Adrenal gland (tissue), 12 donors: ENCODE results near the gene GMPR2. TPM values are rescaled to one million over a fixed set of nuclear protein-coding genes. Genes with fewer than 3 reads are reported as not detected.

Experiments used
- DNase-seq, 7 donors: peaks; one replicate each; pipeline ENCODE4 v3.0.0-alpha.2; 2019 to 2020
- H3K27ac ChIP-seq, 5 donors: fragments of 200-600 bp; sonication (generic) in 4 of 5; 1 replicate in 3 of 5; 2 replicates in 2 of 5; pipeline versions ENCODE4 v1.5.1 to v1.8.0; 2016 to 2020; ENCODE audit warnings: mild to moderate bottlenecking in 1 of 5
- H3K27me3 ChIP-seq: fragments of 200-600 bp; 2 replicates; pipeline ENCODE4 v1.8.0; 2021
- H3K36me3 ChIP-seq, 2 donors: fragments of 200-600 bp; replicated peaks in 1 of 2; 1 replicate in 1 of 2; 2 replicates in 1 of 2; pipeline versions ENCODE4 v1.5.1 to v1.8.0; 2018 to 2022
- H3K4me1 ChIP-seq, 2 donors: fragments of 200-600 bp; replicated peaks in 1 of 2; 1 replicate in 1 of 2; 2 replicates in 1 of 2; pipeline versions ENCODE4 v1.5.1 to v1.8.0; 2018 to 2021
- H3K4me3 ChIP-seq, 4 donors: fragments of 200-600 bp; sonication (generic) in 3 of 4; one replicate each; pipeline ENCODE4 v1.5.1; 2016 to 2018
- H3K9me3 ChIP-seq, 3 donors: fragments of 200-600 bp; sonication (generic) in 1 of 3; replicated peaks in 1 of 3; 1 replicate in 2 of 3; 2 replicates in 1 of 3; pipeline versions ENCODE4 v1.5.1 to v1.8.0; 2016 to 2021
- CTCF ChIP-seq, 6 experiments: fragments of 450-650 bp in 4 of 6; fragments of 200-600 bp in 2 of 6; sonication (generic) in 1 of 6; IDR thresholded peaks; 1 replicate in 5 of 6; 2 replicates in 1 of 6; pipeline versions ENCODE4 v1.5.1 to v1.8.0; 2016 to 2021; ENCODE audit warnings: antibody characterized with exemption in 6 of 6, mild to moderate bottlenecking in 2 of 6, moderate library complexity in 1 of 6
- POLR2A ChIP-seq, 2 donors: fragments of 450-650 bp; IDR thresholded peaks; one replicate each; pipeline ENCODE4 v1.6.1; 2017; ENCODE audit warnings: antibody characterized with exemption in 2 of 2, mild to moderate bottlenecking in 2 of 2, moderate library complexity in 1 of 2
- WGBS, 4 donors: extraction: QIAGEN DNeasy Blood & Tissue Kit in 2 of 4; methylation state at CpG; one replicate each; pipeline versions ENCODE4 v1.1.5 to v1.1.7; 2013 to 2017; 5-methylcytosine and 5-hydroxymethylcytosine counted together
- intact Hi-C, 2 donors: fragments of 100-400 bp; cut with DNase I; formaldehyde crosslinking; loops; one replicate each; pipeline versions ENCODE4 v1.14.1 to v1.15.0; 2022 to 2023
- polyA plus RNA-seq, 3 donors: library from polyadenylated mRNA; stranded (reverse); fragments of 200-250 nt in 2 of 3; fragments of 350-450 nt in 1 of 3; fragmentation: Illumina TruSeq in 1 of 3; extraction: RNeasy Lipid Tissue Mini Kit (QIAGEN cat#74804) in 1 of 3; gene quantifications; one replicate each; pipeline ENCODE4 v1.2.3, GENCODE V29; 2013 to 2014
- total RNA-seq, 9 donors: library from RNA; depleted of rRNA in 4 of 9; stranded (reverse); fragments of >200 nt in 4 of 9; fragments of 120-200 nt in 1 of 9; fragmentation: NEBNext Ultra II Directional in 1 of 9; extraction: Animal tissue kit (Norgen Biotek cat#: 25700) in 1 of 9; gene quantifications; one replicate each; pipeline versions ENCODE4 v1.1.0 to v1.2.4, GENCODE V29; 2013 to 2023
- donor health status: healthy with polysubstance abuse.
- donor health status: Bipolar disorder and iron deficiency.
- donor health status: DM: yes; HTN: yes; CAD: no.
- donor health status: DM: no; HTN: no; CAD: no.
- donor health status: DM: no; HTN: no; CAD: no.
- donor health status: DM: yes; HTN: yes; CAD: no.

The GMPR2 gene
- total and polyA plus RNA-seq, 12 donors, result 70.6 to 188 (median 124) TPM

- Histone ChIP-seq H3K9me3 (no peaks in the 10 kb centered on the region), H3K36me3 (peaks cover 0 to 64% of the 10 kb centered on the region in 2 donors), H3K27me3 (no peaks in the 10 kb centered on the region), H3K4me3 (no peak overlapping the region), H3K27ac (peak overlapping the region in 2 of 5 donors; percentile 20 to 40), H3K4me1 (peaks cover 39 to 67% of the 10 kb centered on the region in 2 donors)
- TF ChIP-seq POLR2A (IDR thresholded peaks at IDR 0.05) (no peak), CTCF (IDR thresholded peaks at IDR 0.05) (no peak)
- intact Hi-C loops, result loop anchor here in 1 of 2 donors (5.0 kb wide), 1 partner anchor 204 kb away; the partner anchor contains the start of gene SDR39U1
- WGBS, 4 donors, result 79 to 84% (median 82%) methylated on average over 5 of the region's 5 CpGs
- DNase-seq, result peak in 3 of 7 donors; percentile 31 to 59 (median 43)
These were observed 5.4 kb downstream of the GMPR2 start for GRCh38 chr14:24238123-24238522.

DNA sequence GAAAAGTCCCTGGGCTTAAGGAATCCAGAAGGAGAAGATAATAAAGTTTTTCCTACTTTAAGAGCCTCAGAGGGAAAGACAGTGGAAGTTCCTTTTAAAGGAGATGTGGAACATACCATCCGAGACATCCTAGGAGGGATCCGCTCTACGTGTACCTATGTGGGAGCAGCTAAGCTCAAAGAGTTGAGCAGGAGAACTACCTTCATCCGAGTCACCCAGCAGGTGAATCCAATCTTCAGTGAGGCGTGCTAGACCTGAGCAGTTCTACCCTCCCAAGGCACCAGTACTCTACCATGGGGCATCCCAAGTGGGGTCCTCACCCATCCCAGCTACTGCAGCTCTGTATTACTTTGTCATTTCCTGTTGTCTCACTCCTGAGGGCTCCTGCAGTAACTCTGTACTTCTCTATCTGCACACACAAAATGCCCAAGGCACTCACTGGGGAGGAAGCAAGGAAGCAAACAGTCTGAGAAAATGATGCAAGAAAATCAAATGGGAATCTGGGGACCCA, 5.9 kb downstream of the GMPR2 start:
- Histone ChIP-seq H3K9me3 (no peaks in the 10 kb centered on the region), H3K36me3 (peaks cover 0 to 64% of the 10 kb centered on the region in 2 donors), H3K4me3 (no peak overlapping the region), H3K4me1 (peaks cover 38 to 63% of the 10 kb centered on the region in 2 donors), H3K27ac (peak overlapping the region in 1 of 5 donors; percentile 99), H3K27me3 (no peaks in the 10 kb centered on the region)
- 86 to 96% (median 92%) methylated on average over 4 to 5 of the region's 5 CpGs for WGBS, 4 donors
- TF ChIP-seq POLR2A (IDR thresholded peaks at IDR 0.05), result no peak
- no peak for TF ChIP-seq CTCF (IDR thresholded peaks at IDR 0.05)
- peak in 2 of 7 donors; percentile 12 to 43 for DNase-seq
- intact Hi-C loops, result loop anchor here in 1 of 2 donors (5.0 kb wide), 1 partner anchor 204 kb away; the partner anchor contains the start of gene SDR39U1

GRCh38 chr14:24240110-24240918, 7.6 kb downstream of the GMPR2 start:
- Histone ChIP-seq H3K36me3 (peaks cover 0 to 58% of the 10 kb centered on the region in 2 donors), H3K4me1 (peaks cover 26 to 45% of the 10 kb centered on the region in 2 donors), H3K27me3 (no peaks in the 10 kb centered on the region), H3K27ac (peak overlapping the region in 3 of 5 donors; percentile 95 to 99 (median 99)), H3K4me3 (peak overlapping the region in 1 of 4 donors; percentile 78), H3K9me3 (no peaks in the 10 kb centered on the region)
- peak in 2 of 7 donors; percentile 21 to 39 for DNase-seq
- intact Hi-C loops, result loop anchor here in 1 of 2 donors (10.0 kb wide), 1 partner anchor 64 kb away; the partner anchor contains the start of gene CIDEB
- no peak for TF ChIP-seq CTCF (IDR thresholded peaks at IDR 0.05)
- no peak for TF ChIP-seq POLR2A (IDR thresholded peaks at IDR 0.05)
- WGBS, 4 donors, result 77 to 87% (median 83%) methylated on average over 3 to 9 of the region's 9 CpGs

DNA sequence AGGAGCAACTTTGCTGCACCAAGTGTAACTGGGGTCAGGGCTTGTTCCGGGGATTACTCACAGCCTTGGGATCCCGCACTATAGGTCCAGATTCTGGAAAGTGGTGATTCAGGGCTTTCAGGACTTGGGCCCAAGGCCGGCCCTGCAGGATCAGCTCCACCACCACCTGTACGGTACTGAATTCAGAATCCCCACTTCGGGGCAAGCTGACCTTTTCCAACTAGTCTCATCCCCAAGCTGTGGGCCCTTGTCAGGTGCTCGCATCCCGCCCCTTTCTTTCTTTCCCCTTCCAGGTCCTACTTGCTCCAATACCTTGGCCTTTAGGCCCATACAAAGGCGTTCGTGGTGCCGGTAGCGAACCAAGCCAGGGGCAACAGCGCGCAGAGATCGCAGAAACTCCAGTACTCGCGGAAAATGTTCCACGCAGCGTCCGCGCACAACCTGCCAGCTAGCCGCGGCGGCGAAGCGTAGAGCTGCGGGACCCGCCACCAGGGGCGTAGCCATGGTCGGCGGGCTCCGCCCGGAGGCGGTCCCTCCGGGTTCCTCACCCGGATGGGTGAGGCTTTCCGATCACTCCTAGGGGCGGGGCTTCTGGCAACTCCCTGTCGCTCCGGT, 9.2 kb downstream of the GMPR2 start:
- intact Hi-C loops, result loop anchor here in 1 of 2 donors (10.0 kb wide), 1 partner anchor 63 kb away; the partner anchor contains the start of gene CIDEB
- peak; percentile 93 to 97 (median 95) for DNase-seq
- Histone ChIP-seq H3K4me3 (peak overlapping the region in 3 of 4 donors; percentile 56 to 93 (median 78)), H3K9me3 (no peaks in the 10 kb centered on the region), H3K27ac (peak overlapping the region; percentile 94 to 99 (median 97)), H3K36me3 (peaks cover 0 to 41% of the 10 kb centered on the region in 2 donors), H3K4me1 (peaks cover 26 to 32% of the 10 kb centered on the region in 2 donors), H3K27me3 (no peaks in the 10 kb centered on the region)
- WGBS, 4 donors, result 0 to 1% (median 0%) methylated on average over 5 to 39 of the region's 39 CpGs
- TF ChIP-seq CTCF (IDR thresholded peaks at IDR 0.05) (peak; percentile 57 to 91 (median 75)), POLR2A (IDR thresholded peaks at IDR 0.05) (peak in 1 of 2 donors; percentile 29)
